AG04449 (cell line): ENCODE measurements around the gene SP3.

ENCODE experiments used
- CTCF ChIA-PET: fragments of 350-600 bp; formaldehyde crosslinking; extraction: SDS; loops from one replicate; lab custom pipeline; 2021; ENCODE audit warnings: antibody characterized with exemption; lab: Yijun Ruan, JAX
- POLR2A ChIA-PET: fragments of 400-600, 350-600 bp; formaldehyde crosslinking; extraction: SDS; loops from one replicate; lab custom pipeline; 2020; ENCODE audit warnings: antibody characterized with exemption, inconsistent platforms; lab: Yijun Ruan, JAX
- DNase-seq: peaks from one replicate; pipeline ENCODE4 v3.0.0-alpha.2; 2010; ENCODE audit warnings: low read depth, low spot score
- H3K4me3 ChIP-seq: 2 replicates; pipeline ENCODE4 v1.5.1; 2011; ENCODE audit warnings: low read depth, mild to moderate bottlenecking, control low read depth, low read length
- TF ChIP-seq, protein P1 (sequence below): IDR thresholded peaks from one replicate; pipeline ENCODE4 v1.5.1; 2011; ENCODE audit warnings: mild to moderate bottlenecking, moderate library complexity, low read length, control low read depth, inconsistent platforms; ENCODE audit not compliant: insufficient read depth; ENCODE audit errors: missing control alignments

The SP3 gene

DNA sequence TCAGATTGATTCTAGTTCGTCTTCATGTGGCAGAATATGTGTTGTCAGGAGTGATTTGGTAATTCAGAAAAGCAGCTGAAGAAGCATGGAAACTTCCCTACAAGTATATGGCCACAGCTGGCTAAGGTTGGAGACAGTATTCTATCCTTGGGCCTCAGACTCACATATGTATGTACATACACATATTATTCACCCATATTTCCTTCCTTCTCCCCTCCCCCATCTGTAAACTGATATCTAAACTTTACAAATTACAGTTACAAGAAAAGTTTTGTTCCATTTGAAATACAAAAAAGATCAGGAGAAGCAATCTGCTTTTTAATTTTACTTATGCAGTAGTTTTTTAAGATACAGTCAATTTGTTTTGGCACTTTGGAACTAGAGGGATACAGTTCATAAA, 3.1 kb downstream of the SP3 start:
- POLR2A ChIA-PET: no interaction called here
- no peak for DNase-seq
- CTCF ChIA-PET: interaction anchor here (0.6 to 3.1 kb wide), 5 partner anchors 9 to 79 kb away, joined by 3 to 7 read pairs (median 4); no protein-coding TSS in a partner anchor
- TF ChIP-seq, protein P1, sequence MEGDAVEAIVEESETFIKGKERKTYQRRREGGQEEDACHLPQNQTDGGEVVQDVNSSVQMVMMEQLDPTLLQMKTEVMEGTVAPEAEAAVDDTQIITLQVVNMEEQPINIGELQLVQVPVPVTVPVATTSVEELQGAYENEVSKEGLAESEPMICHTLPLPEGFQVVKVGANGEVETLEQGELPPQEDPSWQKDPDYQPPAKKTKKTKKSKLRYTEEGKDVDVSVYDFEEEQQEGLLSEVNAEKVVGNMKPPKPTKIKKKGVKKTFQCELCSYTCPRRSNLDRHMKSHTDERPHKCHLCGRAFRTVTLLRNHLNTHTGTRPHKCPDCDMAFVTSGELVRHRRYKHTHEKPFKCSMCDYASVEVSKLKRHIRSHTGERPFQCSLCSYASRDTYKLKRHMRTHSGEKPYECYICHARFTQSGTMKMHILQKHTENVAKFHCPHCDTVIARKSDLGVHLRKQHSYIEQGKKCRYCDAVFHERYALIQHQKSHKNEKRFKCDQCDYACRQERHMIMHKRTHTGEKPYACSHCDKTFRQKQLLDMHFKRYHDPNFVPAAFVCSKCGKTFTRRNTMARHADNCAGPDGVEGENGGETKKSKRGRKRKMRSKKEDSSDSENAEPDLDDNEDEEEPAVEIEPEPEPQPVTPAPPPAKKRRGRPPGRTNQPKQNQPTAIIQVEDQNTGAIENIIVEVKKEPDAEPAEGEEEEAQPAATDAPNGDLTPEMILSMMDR: no peak
- H3K4me3 ChIP-seq: peak overlapping the region; percentile 94

DNA sequence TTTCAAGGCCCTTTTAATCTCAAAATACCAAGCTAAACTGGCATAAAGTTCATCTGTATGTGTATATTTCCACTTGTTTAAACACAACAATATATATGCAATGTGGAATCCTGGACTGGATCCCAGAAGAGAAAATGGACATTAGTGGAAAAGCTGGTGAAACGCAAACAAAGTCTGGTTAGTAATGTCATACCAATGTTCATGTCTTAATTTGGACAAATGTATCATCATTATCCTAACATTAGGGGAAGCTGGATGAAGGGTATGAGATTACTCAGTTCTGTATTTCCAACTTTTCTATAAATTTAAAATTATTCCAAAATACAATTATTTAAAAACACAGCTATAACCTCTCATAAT, 3.8 kb downstream of the SP3 start:
- CTCF ChIA-PET: interaction anchor here (0.9 to 3.1 kb wide), 2 partner anchors 10 to 17 kb away, joined by 4 to 7 read pairs; no protein-coding TSS in a partner anchor
- POLR2A ChIA-PET: no interaction called here
- TF ChIP-seq, protein P1: no peak

DNA sequence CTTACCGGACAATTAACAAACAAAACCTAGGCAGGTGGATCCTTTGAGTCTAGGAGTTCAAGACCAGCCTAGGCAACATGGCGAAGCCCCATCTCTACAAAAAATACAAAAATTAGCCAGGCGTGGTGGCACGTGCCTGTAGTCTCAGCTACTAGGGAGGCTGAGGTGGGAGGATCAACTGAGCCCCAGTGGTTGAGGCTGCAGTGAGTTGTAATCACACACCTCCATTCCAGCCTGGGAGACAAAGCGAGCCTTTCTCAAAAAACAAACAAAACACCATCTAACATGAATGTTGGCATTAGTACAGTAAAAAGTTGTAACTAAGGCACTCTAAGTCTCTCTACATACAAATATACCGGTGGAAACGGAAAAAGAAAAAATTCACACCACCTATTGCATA, 5.3 kb downstream of the SP3 start:
- CTCF ChIA-PET: interaction anchor here (3.1 kb wide), 1 partner anchor 11 kb away, joined by 7 read pairs; no protein-coding TSS in a partner anchor
- DNase-seq: no peak
- TF ChIP-seq, protein P1: no peak
- POLR2A ChIA-PET: no interaction called here
- no peak overlapping the region for H3K4me3 ChIP-seq

More for the DNA sequence above, 3.8 kb downstream of the SP3 start:
- no peak overlapping the region for H3K4me3 ChIP-seq
- no peak for DNase-seq

DNA sequence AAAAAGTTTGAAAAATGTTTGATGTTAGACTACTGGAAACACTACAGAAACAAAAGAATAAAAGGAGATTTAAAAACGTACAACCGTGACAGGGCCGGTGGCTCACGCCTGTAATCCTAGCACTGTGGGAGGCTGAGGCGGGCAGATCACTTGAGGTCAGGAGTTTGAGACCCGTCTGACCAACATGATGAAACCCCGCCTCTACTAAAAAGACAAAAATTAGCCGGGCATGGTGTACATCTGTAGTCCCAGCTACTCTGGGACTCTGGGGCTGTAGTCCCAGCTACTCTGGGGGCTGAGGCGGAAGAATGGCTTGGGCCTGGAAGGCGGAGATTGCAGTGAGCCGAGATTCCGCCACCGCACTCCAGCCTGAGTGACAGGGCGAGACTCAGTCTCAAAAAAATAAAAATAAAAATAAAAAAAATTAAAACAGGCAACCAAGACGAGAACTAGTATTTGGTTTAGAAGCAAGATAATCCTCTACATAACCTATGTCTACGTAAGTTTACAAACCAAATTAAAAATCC, 5.8 kb downstream of the SP3 start:
- POLR2A ChIA-PET: no interaction called here
- no peak overlapping the region for H3K4me3 ChIP-seq

DNA sequence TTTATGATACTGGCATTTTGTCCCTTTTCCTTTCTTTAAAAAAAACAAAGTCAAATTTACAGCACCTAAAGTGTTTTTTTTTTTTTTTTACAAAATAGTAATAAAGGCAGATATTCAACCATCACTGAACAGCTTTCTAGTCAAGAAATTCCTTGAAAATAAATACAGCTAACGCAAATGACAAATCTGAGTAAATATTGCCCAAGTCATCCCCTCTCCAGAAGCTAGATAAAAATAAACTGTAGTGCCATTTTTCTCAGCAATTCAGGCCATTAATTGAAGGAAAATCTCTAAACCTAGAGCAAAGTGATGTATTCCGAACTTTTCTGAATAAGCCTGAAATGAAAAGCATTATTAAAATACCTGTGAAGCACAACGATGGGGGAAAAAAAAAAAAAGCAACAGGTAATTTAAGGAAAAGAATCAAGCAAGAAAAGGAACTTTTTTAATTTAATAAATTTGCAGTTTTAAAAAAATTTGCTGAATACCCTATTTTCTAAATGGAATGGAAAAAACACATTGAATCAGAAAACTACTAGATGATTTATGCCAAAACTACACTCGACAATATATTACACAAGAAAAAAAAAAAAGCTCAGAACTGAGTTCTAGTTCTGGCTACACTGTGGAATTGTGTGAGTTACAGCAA, 6.9 kb downstream of the SP3 start:
- DNase-seq: no peak
- no peak overlapping the region for H3K4me3 ChIP-seq
- TF ChIP-seq, protein P1: no peak
- ChIA-PET CTCF (no interaction called here), POLR2A (no interaction called here)

More for the DNA sequence above, 5.8 kb downstream of the SP3 start:
- TF ChIP-seq, protein P1: no peak
- CTCF ChIA-PET: no interaction called here
- DNase-seq: no peak

DNA sequence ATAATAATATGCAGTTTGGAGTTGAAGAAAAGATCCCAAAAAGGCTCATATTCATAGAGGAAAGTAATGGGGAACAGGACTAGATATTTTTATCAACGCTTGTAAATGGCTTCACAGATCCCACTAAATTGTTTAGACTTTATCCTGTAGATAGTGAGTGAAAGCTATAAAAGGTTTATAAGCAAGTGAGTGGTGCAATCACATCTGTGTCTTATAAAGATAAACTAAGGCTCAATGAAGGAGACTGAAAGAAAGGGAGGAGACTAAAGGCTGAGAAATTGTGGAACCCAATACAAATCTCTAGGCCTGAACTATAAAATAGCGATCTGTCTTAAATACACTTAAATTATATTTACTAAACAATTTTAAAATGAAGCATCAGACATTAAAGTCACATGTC, 7.7 kb downstream of the SP3 start:
- TF ChIP-seq, protein P1: no peak
- no peak overlapping the region for H3K4me3 ChIP-seq
- ChIA-PET POLR2A (no interaction called here), CTCF (interaction anchor here (1.1 kb wide), 1 partner anchor 83 kb away, joined by 3 read pairs; no protein-coding TSS in a partner anchor)
- no peak for DNase-seq
